Pancreas (tissue), 10 donors: ENCODE results near the gene DCAF17. TPM values are rescaled to one million over a fixed set of nuclear protein-coding genes. Genes with fewer than 3 reads are reported as not detected.

Experiments used
- ATAC-seq, 4 donors: fragments of 200-7000 bp; cut with Tn5 transposase; one replicate each; pipeline versions ENCODE4 v1.8.0 to v1.9.1; 2020; ENCODE audit warnings: mild to moderate bottlenecking in 4 of 4, moderate library complexity in 4 of 4
- DNase-seq, 6 donors: peaks; one replicate each; pipeline ENCODE4 v3.0.0-alpha.2; 2020
- FAIRE-seq: peaks from 2 replicates; lab custom pipeline; 2012; peaks lifted over from hg19 to GRCh38; lab: Jason Lieb, UNC
- H3K27ac ChIP-seq, 4 donors: fragments of 200-600 bp; sonication (generic); 1 replicate in 3 of 4; 2 replicates in 1 of 4; pipeline versions ENCODE4 v1.5.0 to v1.8.0; 2020
- H3K27me3 ChIP-seq, 4 donors: fragments of 200-600 bp; one replicate each; pipeline ENCODE4 v1.8.0; 2021
- H3K36me3 ChIP-seq, 3 donors: fragments of 200-600 bp; sonication (generic) in 1 of 3; one replicate each; pipeline versions ENCODE4 v1.5.0 to v1.8.0; 2020 to 2021
- H3K4me1 ChIP-seq, 3 donors: fragments of 200-600 bp; one replicate each; pipeline ENCODE4 v1.8.0; 2021
- H3K4me3 ChIP-seq, 4 donors: fragments of 200-600 bp; sonication (generic) in 2 of 4; one replicate each; pipeline versions ENCODE4 v1.5.0 to v1.8.0; 2020 to 2021
- H3K9me3 ChIP-seq, 4 donors: fragments of 200-600 bp; one replicate each; pipeline ENCODE4 v1.8.0; 2021
- CTCF ChIP-seq, 4 donors: fragments of 200-600 bp; sonication (generic) in 3 of 4; IDR thresholded peaks; one replicate each; pipeline versions ENCODE4 v1.5.0 to v1.8.0; 2021; ENCODE audit warnings: antibody characterized with exemption in 4 of 4
- WGBS, 2 donors: extraction: QIAGEN DNeasy Blood & Tissue Kit; methylation state at CpG; one replicate each; pipeline ENCODE4 v1.1.7; 2013; 5-methylcytosine and 5-hydroxymethylcytosine counted together
- intact Hi-C, 3 donors: fragments of 100-400 bp; cut with DNase I; formaldehyde crosslinking; loops; one replicate each; pipeline versions ENCODE4 v1.11.1 to v1.14.2; 2022
- polyA plus RNA-seq, 2 donors: library from polyadenylated mRNA; stranded (reverse); fragments of 200-250 nt; gene quantifications; one replicate each; pipeline ENCODE4 v1.2.3, GENCODE V29; 2013
- total RNA-seq, 6 donors: library from RNA; stranded (reverse); fragmentation: NEBNext Ultra II Directional in 4 of 6; extraction: Animal tissue kit (Norgen Biotek cat#: 25700) in 4 of 6; gene quantifications; one replicate each; pipeline versions ENCODE4 v1.2.1 to v1.2.4, GENCODE V29; 2021 to 2023
- donor health status: healthy with polysubstance abuse.
- donor health status: DM: no; HTN: no; CAD: no; lungs with moderate emphysema.
- donor health status: DM: no; HTN: no; CAD: no.
- donor health status: control.
- donor health status: control.
- donor health status: Bipolar disorder and iron deficiency.
- donor health status: DM: yes; HTN: yes; CAD: no.
- donor health status: DM: no; HTN: no; CAD: no.
- donor health status: DM: no; HTN: no; CAD: no.
- donor health status: DM: yes; HTN: yes; CAD: no.

DCAF17 gene
- total and polyA plus RNA-seq, 8 donors = 2.9 to 10.4 (median 5.8) TPM

DNA sequence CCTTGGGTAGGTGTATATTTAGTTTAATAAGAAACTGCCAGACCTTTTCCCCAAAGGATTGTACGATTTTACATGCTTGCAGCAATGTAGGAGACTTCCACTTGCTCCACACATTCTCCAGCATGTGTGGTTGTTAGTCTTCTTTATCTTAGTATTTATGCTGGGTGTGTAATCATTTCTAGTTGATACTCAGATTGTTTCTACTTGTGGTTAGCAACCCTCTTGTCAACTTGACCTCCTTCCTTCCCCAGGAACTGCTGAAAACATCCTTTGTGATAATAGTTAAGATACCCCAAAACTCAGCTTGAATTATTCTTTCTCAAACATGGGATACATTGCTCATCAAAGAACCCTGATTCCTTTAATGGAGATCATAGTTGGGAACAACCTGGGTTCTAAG is 51.1 kb downstream of the DCAF17 start:
- intact Hi-C loops = no loop called here
- no peak for FAIRE-seq
- no peaks in the 10 kb centered on the region for H3K4me1 ChIP-seq
- H3K36me3 ChIP-seq = peaks cover 0 to 7% (median 0%) of the 10 kb centered on the region in 3 donors
- WGBS, 2 donors = 91 to 92% methylated on average over 1 of the region's 1 CpG
- no peaks in the 10 kb centered on the region for H3K27me3 ChIP-seq
- no peaks in the 10 kb centered on the region for H3K9me3 ChIP-seq
- H3K27ac ChIP-seq = no peak overlapping the region
- no peak for DNase-seq
- ATAC-seq = no peak
- H3K4me3 ChIP-seq = no peak overlapping the region
- TF ChIP-seq CTCF (IDR thresholded peaks at IDR 0.05) = no peak

- H3K9me3 ChIP-seq = no peaks in the 10 kb centered on the region
- H3K4me3 ChIP-seq = no peak overlapping the region
- FAIRE-seq = no peak
- intact Hi-C loops = no loop called here
- H3K27me3 ChIP-seq = no peaks in the 10 kb centered on the region
- H3K27ac ChIP-seq = no peak overlapping the region
- DNase-seq = no peak
- TF ChIP-seq CTCF (IDR thresholded peaks at IDR 0.05) = no peak
- ATAC-seq = no peak
- no peaks in the 10 kb centered on the region for H3K4me1 ChIP-seq
- H3K36me3 ChIP-seq = no peaks in the 10 kb centered on the region
- WGBS, 2 donors = 96 to 99% methylated on average over 6 of the region's 6 CpGs
These were observed 53.2 kb downstream of the DCAF17 start for GRCh38 chr2:171487201-171487600.

DNA sequence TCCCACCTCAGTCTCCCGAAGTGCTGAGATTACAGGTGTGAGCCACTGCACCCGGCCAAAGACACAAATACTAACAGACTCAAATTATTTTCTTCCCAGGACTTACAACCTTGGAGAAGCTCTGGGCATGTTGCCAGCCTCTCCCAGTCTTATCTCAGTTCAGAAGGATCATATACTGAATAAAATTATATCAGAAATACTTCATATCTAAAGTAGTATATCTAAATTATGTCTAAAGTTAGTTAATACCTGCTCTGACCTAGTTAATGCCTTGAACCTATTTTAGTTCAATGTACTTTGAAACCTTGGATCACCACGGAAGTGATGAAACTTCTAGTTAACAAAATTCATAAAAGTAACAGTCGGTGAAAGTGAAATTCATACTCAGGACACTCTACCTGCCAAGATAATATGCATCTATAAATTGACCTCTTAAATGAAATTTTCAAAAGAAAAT is 53.8 kb downstream of the DCAF17 start:
- no peak for ATAC-seq
- H3K36me3 ChIP-seq = no peaks in the 10 kb centered on the region

GRCh38 chr2:171490577-171490976 is 56.6 kb downstream of the DCAF17 start:
- no peaks in the 10 kb centered on the region for H3K9me3 ChIP-seq
- no peaks in the 10 kb centered on the region for H3K36me3 ChIP-seq
- DNase-seq (no peak), ATAC-seq (no peak), FAIRE-seq (no peak)
- intact Hi-C loops = no loop called here
- no peak for TF ChIP-seq CTCF (IDR thresholded peaks at IDR 0.05)
- H3K27ac ChIP-seq = no peak overlapping the region
- WGBS, 2 donors = 57 to 71% methylated on average over 2 of the region's 2 CpGs
- no peak overlapping the region for H3K4me3 ChIP-seq
- H3K27me3 ChIP-seq = no peaks in the 10 kb centered on the region
- no peaks in the 10 kb centered on the region for H3K4me1 ChIP-seq

More for the DNA sequence above, 53.8 kb downstream of the DCAF17 start:
- Histone ChIP-seq H3K4me3 (no peak overlapping the region), H3K9me3 (no peaks in the 10 kb centered on the region), H3K4me1 (no peaks in the 10 kb centered on the region), H3K27ac (no peak overlapping the region), H3K27me3 (no peaks in the 10 kb centered on the region)
- FAIRE-seq (peak; percentile 5), DNase-seq (peak in 1 of 6 donors; percentile 33)
- intact Hi-C loops = no loop called here
- 53 to 58% methylated on average over 4 of the region's 4 CpGs for WGBS, 2 donors
- TF ChIP-seq CTCF (IDR thresholded peaks at IDR 0.05) = no peak

DNA sequence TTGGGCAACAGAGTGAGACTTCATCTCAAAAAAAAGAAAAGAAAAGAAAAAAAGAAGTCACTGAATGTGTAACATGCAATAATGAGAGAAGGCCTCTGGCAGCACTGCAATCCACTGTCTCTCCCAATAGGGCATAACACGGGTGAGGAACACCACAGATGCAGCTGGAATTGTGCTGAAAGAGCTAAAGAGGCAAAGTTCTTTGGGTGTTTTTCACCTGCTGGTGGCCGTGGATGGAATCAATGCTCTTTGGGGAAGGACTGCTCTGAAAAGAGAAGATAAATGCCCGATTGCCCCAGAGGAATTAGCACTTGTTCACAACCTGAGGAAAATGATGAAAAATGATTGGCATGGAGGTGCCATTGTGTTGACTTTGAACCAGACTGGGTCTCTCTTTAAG is 57.3 kb downstream of the DCAF17 start:
- FAIRE-seq (no peak), ATAC-seq (no peak), DNase-seq (no peak)
- Histone ChIP-seq H3K36me3 (no peaks in the 10 kb centered on the region), H3K4me1 (no peaks in the 10 kb centered on the region), H3K9me3 (no peaks in the 10 kb centered on the region), H3K27me3 (no peaks in the 10 kb centered on the region), H3K4me3 (no peak overlapping the region), H3K27ac (no peak overlapping the region)
- intact Hi-C loops = no loop called here
- WGBS, 2 donors = 86 to 90% methylated on average over 3 of the region's 3 CpGs
- no peak for TF ChIP-seq CTCF (IDR thresholded peaks at IDR 0.05)
